Right cardiac atrium (tissue), 5 donors: ENCODE measurements around the gene FAM13A. TPM values are rescaled to one million over a fixed set of nuclear protein-coding genes. Genes with fewer than 3 reads are reported as not detected.

Experiments
- ATAC-seq, 2 donors: fragments of 200-7000 bp; cut with Tn5 transposase; one replicate each; pipeline versions ENCODE4 v1.8.0 to v1.9.1; 2020; ENCODE audit warnings: moderate library complexity in 2 of 2, mild to moderate bottlenecking in 1 of 2
- DNase-seq, 3 donors: peaks; one replicate each; pipeline ENCODE4 v3.0.0-alpha.2; 2020
- H3K27ac ChIP-seq: one replicate; pipeline ENCODE4 v1.5.1; 2013; ENCODE audit warnings: mild to moderate bottlenecking, low read length, control low read depth, moderate library complexity
- H3K27me3 ChIP-seq: one replicate; pipeline ENCODE4 v1.6.1; 2013; ENCODE audit not compliant: control insufficient read depth, insufficient read depth
- H3K4me1 ChIP-seq: one replicate; pipeline ENCODE4 v1.6.1; 2013; ENCODE audit warnings: low read length; ENCODE audit not compliant: control insufficient read depth, insufficient read depth
- H3K4me3 ChIP-seq: one replicate; pipeline ENCODE4 v1.5.1; 2013; ENCODE audit warnings: low read length, control low read depth
- H3K9me3 ChIP-seq: one replicate; pipeline ENCODE4 v1.6.1; 2013; ENCODE audit warnings: low read length; ENCODE audit not compliant: control insufficient read depth
- WGBS: extraction: QIAGEN DNeasy Blood & Tissue Kit; methylation state at CpG from one replicate; pipeline ENCODE4 v1.1.7; 2013; 5-methylcytosine and 5-hydroxymethylcytosine counted together
- intact Hi-C, 4 donors: fragments of 100-400 bp; cut with DNase I; formaldehyde crosslinking; loops; one replicate each; pipeline versions ENCODE4 v1.11.0 to v1.14.0; 2022 to 2023
- polyA plus RNA-seq: library from polyadenylated mRNA; stranded (reverse); fragments of 200-250 nt; gene quantifications from one replicate; pipeline ENCODE4 v1.2.3, GENCODE V29; 2013
- total RNA-seq, 4 donors: library from RNA; stranded (reverse); fragmentation: NEBNext Ultra II Directional; extraction: Animal tissue kit (Norgen Biotek cat#: 25700); gene quantifications; one replicate each; pipeline ENCODE4 v1.2.1, GENCODE V29; 2021
- donor health status: healthy with polysubstance abuse.
- donor health status: DM: no; HTN: yes; CAD: no.
- donor health status: DM: no; HTN: no; CAD: no.
- donor health status: DM: no; HTN: yes; CAD: no; lungs with severe emphysema.
- donor health status: DM: yes; HTN: yes; CAD: no.

FAM13A gene
- total and polyA plus RNA-seq, 5 donors: 8.8 to 18.5 (median 16.6) TPM

DNA sequence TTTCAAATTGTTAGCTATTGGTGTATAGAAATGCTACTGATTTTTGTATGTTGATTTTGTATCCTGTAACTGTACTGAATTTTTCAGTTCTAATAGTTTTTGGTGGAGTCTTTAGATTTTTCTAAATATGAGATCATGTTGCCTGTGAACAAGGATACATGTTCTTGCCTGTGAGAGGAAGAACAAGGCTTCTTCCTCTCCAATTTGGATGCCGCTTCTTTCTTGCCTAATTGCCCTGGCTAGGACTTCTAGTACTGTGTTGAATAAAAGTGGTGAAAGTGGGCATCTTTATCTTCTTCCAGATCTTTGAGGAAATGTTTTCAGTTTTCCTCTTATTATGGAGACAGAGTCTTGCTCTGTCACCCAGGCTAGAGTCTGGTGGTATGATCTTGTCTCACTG is 343.2 kb downstream of the FAM13A start:
- DNase-seq (no peak), ATAC-seq (peak in 1 of 2 donors; percentile 29)
- Histone ChIP-seq H3K4me1 (no peaks in the 10 kb centered on the region), H3K4me3 (no peak overlapping the region), H3K27ac (no peak overlapping the region), H3K9me3 (peaks cover 3% of the 10 kb centered on the region), H3K27me3 (no peaks in the 10 kb centered on the region)
- intact Hi-C loops: loop anchor here in 1 of 4 donors (10.0 kb wide), 1 partner anchor 61 kb away; no protein-coding TSS in a partner anchor
- 90% methylated on average over 1 of the region's 1 CpG for WGBS

GRCh38 chr4:88709989-88710388 is 347.0 kb downstream of the FAM13A start:
- no peak for ATAC-seq

GRCh38 chr4:88706574-88706973 is 350.4 kb downstream of the FAM13A start:
- ATAC-seq (peak; percentile 84 to 91), DNase-seq (peak; percentile 35 to 72 (median 50))
- no peak overlapping the region for H3K4me3 ChIP-seq

More at GRCh38 chr4:88709989-88710388, 347.0 kb downstream of the FAM13A start:
- Histone ChIP-seq H3K4me3 (no peak overlapping the region), H3K27ac (no peak overlapping the region), H3K4me1 (no peaks in the 10 kb centered on the region), H3K9me3 (no peaks in the 10 kb centered on the region), H3K27me3 (no peaks in the 10 kb centered on the region)
- intact Hi-C loops: loop anchor here (5.0 to 10.0 kb wide), 4 partner anchors 65 to 315 kb away; no protein-coding TSS in a partner anchor
- WGBS: 100% methylated on average over 1 of the region's 1 CpG
- no peak for DNase-seq

GRCh38 chr4:88705805-88706492 is 351.0 kb downstream of the FAM13A start:
- Histone ChIP-seq H3K4me1 (no peaks in the 10 kb centered on the region), H3K27me3 (no peaks in the 10 kb centered on the region), H3K27ac (no peak overlapping the region), H3K9me3 (no peaks in the 10 kb centered on the region), H3K4me3 (no peak overlapping the region)
- intact Hi-C loops: loop anchor here (5.0 to 10.0 kb wide), 3 partner anchors 89 to 319 kb away; no protein-coding TSS in a partner anchor
- DNase-seq (no peak), ATAC-seq (peak in 1 of 2 donors; percentile 18)
- 68% methylated on average over 3 of the region's 3 CpGs for WGBS

More at GRCh38 chr4:88706574-88706973, 350.4 kb downstream of the FAM13A start:
- intact Hi-C loops: loop anchor here (5.0 to 10.0 kb wide), 3 partner anchors 88 to 318 kb away; no protein-coding TSS in a partner anchor
- H3K4me1 ChIP-seq: no peaks in the 10 kb centered on the region
- WGBS: 25% methylated on average over 9 of the region's 9 CpGs
- no peak overlapping the region for H3K27ac ChIP-seq
- H3K9me3 ChIP-seq: no peaks in the 10 kb centered on the region
- H3K27me3 ChIP-seq: no peaks in the 10 kb centered on the region

DNA sequence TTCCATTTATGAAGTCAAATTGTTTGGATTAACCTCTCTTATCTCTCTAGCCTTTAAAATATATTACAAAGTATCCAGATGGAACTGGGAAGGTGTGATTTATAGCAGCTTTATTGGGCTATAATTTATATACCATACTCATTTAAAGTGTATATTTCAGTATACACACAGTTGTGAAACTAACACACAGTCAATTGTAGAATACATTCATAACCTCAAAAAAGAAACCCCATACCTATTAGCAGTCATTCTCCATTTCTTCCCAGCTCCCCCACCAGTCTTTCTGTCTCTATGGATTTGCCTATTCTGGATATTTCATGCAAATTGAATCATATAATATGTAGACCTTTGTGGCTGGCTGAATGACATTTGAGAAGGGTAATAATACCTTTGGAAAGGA is 351.8 kb downstream of the FAM13A start:
- ATAC-seq (no peak), DNase-seq (no peak)
- Histone ChIP-seq H3K9me3 (no peaks in the 10 kb centered on the region), H3K4me1 (no peaks in the 10 kb centered on the region), H3K27ac (no peak overlapping the region), H3K4me3 (no peak overlapping the region), H3K27me3 (no peaks in the 10 kb centered on the region)
- intact Hi-C loops: loop anchor here (5.0 to 10.0 kb wide), 3 partner anchors 90 to 320 kb away; no protein-coding TSS in a partner anchor

- Histone ChIP-seq H3K27me3 (no peaks in the 10 kb centered on the region), H3K4me3 (no peak overlapping the region), H3K27ac (no peak overlapping the region), H3K4me1 (no peaks in the 10 kb centered on the region), H3K9me3 (no peaks in the 10 kb centered on the region)
- ATAC-seq (no peak), DNase-seq (no peak)
- intact Hi-C loops: loop anchor here in 3 of 4 donors (10.0 kb wide), 2 partner anchors 92 to 322 kb away; no protein-coding TSS in a partner anchor
- WGBS: 75% methylated on average over 2 of the region's 2 CpGs
Measured at GRCh38 chr4:88702782-88703181, 354.2 kb downstream of the FAM13A start.

- 96% methylated on average over 7 of the region's 7 CpGs for WGBS
- ATAC-seq: no peak
- no peaks in the 10 kb centered on the region for H3K4me1 ChIP-seq
- no peaks in the 10 kb centered on the region for H3K9me3 ChIP-seq
- no peak overlapping the region for H3K27ac ChIP-seq
- H3K27me3 ChIP-seq: no peaks in the 10 kb centered on the region
- no peak overlapping the region for H3K4me3 ChIP-seq
- DNase-seq: peak in 1 of 3 donors; percentile 51
- intact Hi-C loops: no loop called here
Measured at GRCh38 chr4:88698519-88698918, 358.5 kb downstream of the FAM13A start.

DNA sequence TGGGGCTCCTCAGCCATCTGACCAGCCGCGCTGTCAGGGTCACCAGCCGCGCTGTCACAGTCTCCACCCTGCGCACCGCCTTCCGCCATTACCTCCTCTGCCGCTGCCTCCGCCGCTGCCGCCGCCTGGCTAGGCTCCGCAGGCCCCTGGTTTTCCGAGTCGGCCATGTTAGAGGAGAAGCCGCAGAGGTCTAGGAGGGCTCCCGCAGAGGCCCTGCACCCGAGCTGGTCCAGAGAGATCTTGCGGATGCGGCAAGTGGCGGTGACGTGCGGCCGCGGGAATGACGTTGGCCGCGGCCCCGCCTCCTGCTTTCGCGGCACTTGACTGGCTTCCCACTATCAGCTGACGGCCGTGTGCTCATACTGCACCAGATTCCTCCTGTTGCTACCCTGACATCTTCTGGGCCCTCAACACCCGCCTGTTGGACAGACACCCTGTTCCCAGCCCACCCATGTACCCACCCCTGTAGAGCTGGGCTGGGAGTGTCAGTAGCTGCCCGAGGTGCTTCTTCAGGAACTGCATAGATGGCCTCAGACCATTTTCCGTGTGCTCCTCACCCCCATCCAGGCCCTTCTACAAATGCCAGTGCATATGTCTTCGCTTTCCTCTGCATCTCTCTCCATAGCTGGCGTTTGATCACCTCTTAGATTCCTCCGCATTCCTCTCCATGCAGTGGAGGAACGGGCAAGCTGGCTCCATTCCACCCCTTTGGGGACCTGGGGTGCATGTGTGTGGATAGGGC is 359.2 kb downstream of the FAM13A start, which contains the start of gene NAP1L5:
Gene NAP1L5 (minus strand): TSS at position 242 of the 742 bp plus-strand sequence. CDS start 75 bp downstream, at position 167.
- no peaks in the 10 kb centered on the region for H3K27me3 ChIP-seq
- WGBS: 60% methylated on average over 40 of the region's 40 CpGs
- peak within 1 kb of the TSS; percentile 65 for H3K27ac ChIP-seq
- ATAC-seq (peak; percentile 89 to 91), DNase-seq (peak; percentile 78 to 90 (median 87))
- H3K4me3 ChIP-seq: peak within 1 kb of the TSS; percentile 53
- intact Hi-C loops: no loop called here
- no peaks in the 10 kb centered on the region for H3K9me3 ChIP-seq
- no peaks in the 10 kb centered on the region for H3K4me1 ChIP-seq

DNA sequence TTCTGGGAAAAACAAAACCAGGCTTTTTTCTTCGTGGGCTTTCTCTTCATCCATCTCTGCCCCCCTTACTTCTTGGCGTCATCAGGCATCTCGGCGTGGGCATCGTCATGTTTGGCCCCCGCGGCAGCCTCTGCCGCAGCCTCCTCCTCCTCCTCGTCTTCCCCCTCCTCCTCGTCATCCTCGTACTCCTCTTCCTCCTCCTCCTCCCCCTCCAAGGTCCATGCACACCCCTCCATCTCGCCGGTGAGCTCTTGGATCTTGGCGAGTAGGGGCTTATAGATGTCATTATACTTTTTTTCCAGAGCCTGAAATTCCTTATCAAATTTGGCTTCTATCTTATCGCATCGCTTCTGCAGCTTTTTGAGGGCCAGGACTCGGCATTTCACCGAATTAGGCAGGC is 359.8 kb downstream of the FAM13A start:
- peak; percentile 27 to 71 (median 60) for DNase-seq
- H3K27me3 ChIP-seq: no peaks in the 10 kb centered on the region

GRCh38 chr4:88696630-88697029 is 360.4 kb downstream of the FAM13A start:
- 62% methylated on average over 7 of the region's 7 CpGs for WGBS
- Histone ChIP-seq H3K4me1 (no peaks in the 10 kb centered on the region), H3K27me3 (no peaks in the 10 kb centered on the region), H3K4me3 (peak overlapping the region; percentile 53), H3K9me3 (no peaks in the 10 kb centered on the region), H3K27ac (no peak overlapping the region)
- ATAC-seq (no peak), DNase-seq (no peak)
- intact Hi-C loops: no loop called here

More for the DNA sequence above, 359.8 kb downstream of the FAM13A start:
- intact Hi-C loops: no loop called here
- 43% methylated on average over 18 of the region's 18 CpGs for WGBS
- Histone ChIP-seq H3K4me1 (no peaks in the 10 kb centered on the region), H3K27ac (peak overlapping the region; percentile 65), H3K9me3 (no peaks in the 10 kb centered on the region), H3K4me3 (peak overlapping the region; percentile 53)
- ATAC-seq: peak; percentile 57 to 66

- 64% methylated on average over 3 of the region's 3 CpGs for WGBS
- intact Hi-C loops: no loop called here
- DNase-seq (peak in 1 of 3 donors; percentile 41), ATAC-seq (peak in 1 of 2 donors; percentile 61)
- no peaks in the 10 kb centered on the region for H3K9me3 ChIP-seq
- no peaks in the 10 kb centered on the region for H3K4me1 ChIP-seq
- no peak overlapping the region for H3K27ac ChIP-seq
- no peaks in the 10 kb centered on the region for H3K27me3 ChIP-seq
- no peak overlapping the region for H3K4me3 ChIP-seq
Measured at GRCh38 chr4:88693792-88694191, 363.2 kb downstream of the FAM13A start.
